Retinal pigment epithelial cell (primary cell): ENCODE results near the gene PRKAG2.
"Not testable (repeated sequence)": the region's sequence is repeated elsewhere in the genome, so short reads cannot be mapped to it uniquely, and the experiment has no call there.

ENCODE experiments used
- DNase-seq: peaks from one replicate; pipeline ENCODE4 v3.0.0-alpha.2; 2010; ENCODE audit warnings: low read depth
- H3K4me3 ChIP-seq: 2 replicates; pipeline ENCODE4 v1.5.1; 2011; ENCODE audit warnings: mild to moderate bottlenecking, low read length, control low read depth, moderate library complexity
- CTCF ChIP-seq: conservative IDR thresholded peaks from 2 replicates; pipeline ENCODE4 v1.5.1; 2011; ENCODE audit warnings: low read depth, low read length, control low read depth, inconsistent platforms

The PRKAG2 gene

DNA sequence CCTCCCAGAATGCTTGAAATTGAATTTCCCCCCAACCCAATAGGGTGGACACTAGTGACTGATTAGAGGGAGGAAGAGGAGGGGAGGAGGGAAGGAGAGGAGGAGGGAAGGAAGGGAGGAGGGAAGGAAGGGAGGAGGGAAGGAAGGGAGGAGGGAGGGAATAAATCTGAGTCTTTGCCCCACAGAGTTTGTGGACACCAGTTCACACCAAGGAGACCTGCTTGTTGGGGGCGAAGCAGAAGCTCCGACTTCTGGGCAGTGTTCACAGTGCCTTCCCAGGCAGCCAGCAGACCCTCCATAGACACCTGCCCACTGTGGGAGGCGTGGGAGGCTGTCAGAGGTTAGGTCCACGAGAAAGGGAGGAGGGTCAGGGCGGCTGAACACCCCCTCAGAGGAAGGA, 44.8 kb downstream of the PRKAG2 start:
- no peak for TF ChIP-seq CTCF
- no peak overlapping the region for H3K4me3 ChIP-seq
- DNase-seq, result no peak

- no peak for DNase-seq
- no peak for TF ChIP-seq CTCF
- H3K4me3 ChIP-seq, result no peak overlapping the region
Observed at GRCh38 chr7:151831606-151832005, 45.3 kb downstream of the PRKAG2 start.

- no peak overlapping the region for H3K4me3 ChIP-seq
- TF ChIP-seq CTCF, result no peak
- no peak for DNase-seq
Observed at GRCh38 chr7:151830121-151830830, 46.6 kb downstream of the PRKAG2 start.

- no peak overlapping the region for H3K4me3 ChIP-seq
- no peak for TF ChIP-seq CTCF
- no peak for DNase-seq
Observed at GRCh38 chr7:151829707-151830106, 47.2 kb downstream of the PRKAG2 start.

GRCh38 chr7:151827620-151828019, 49.3 kb downstream of the PRKAG2 start:
- no peak for DNase-seq
- no peak for TF ChIP-seq CTCF
- H3K4me3 ChIP-seq, result no peak overlapping the region

DNA sequence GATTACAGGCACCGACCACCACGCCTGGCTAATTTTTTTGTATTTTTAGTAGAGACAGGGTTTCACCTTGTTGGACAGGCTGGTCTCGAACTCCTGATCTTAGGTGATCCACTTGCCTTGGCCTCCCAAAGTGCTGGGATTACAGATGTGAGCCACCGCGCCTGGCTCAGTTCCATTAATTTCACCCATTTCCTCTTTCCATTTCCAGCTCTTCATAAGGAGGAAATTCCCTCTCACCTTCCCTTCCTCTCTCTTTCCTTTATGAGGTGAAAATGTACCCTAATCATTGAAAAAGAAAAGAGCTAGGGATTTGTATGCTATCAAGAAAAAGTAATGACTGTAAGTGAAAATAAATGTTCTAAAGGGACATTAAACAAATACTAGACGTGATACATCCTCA, 50.6 kb downstream of the PRKAG2 start:
- not testable (repeated sequence) for H3K4me3 ChIP-seq, DNase-seq

DNA sequence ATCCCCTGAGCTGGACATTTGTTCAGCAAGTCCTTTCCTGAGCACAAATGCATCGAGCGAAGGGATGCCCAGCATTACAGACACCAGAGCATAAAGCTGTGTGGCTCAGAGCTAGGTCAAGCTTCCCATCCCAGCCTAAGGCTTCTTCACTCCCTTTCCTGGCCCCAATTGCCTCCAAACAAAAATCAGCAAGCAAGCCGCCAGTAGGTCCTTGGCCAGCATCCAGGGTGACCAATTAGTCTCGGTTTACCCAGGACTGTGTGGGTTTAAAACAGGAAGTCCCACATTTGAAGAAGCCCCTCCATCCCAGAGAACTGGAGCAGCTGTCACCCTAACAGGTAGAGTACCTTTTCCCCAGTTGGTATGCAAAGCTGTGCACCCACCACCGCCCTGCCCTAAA, 51.2 kb downstream of the PRKAG2 start:
- DNase-seq, result no peak
- H3K4me3 ChIP-seq, result no peak overlapping the region
- no peak for TF ChIP-seq CTCF
